PC-9 (cell line): ENCODE data around the gene ZNF212. TPM values are rescaled to one million over a fixed set of nuclear protein-coding genes. Genes with fewer than 3 reads are reported as not detected.
A peak's percentile ranks its signal among the peaks of the same experiment; 100 is the strongest.

Experiments
- BruUV-seq: library from RNA; stranded (reverse); fragments of 400-500 nt; replicated peaks from 2 replicates; lab custom pipeline; 2021; lab: Mats Ljungman, UMichigan
- CTCF ChIA-PET: fragments of 300-600 bp; sonication (Branson Sonifier 250); formaldehyde crosslinking; loops from one replicate; lab custom pipeline; 2022; ENCODE audit warnings: antibody characterized with exemption; lab: Charles Lee
- POLR2A ChIA-PET: fragments of 300-600 bp; sonication (Branson Sonifier 250); formaldehyde crosslinking; loops from one replicate; lab custom pipeline; 2022; ENCODE audit warnings: antibody characterized with exemption; ENCODE audit not compliant: unreplicated experiment; lab: Charles Lee
- DNase-seq, 2 experiments: peaks; one replicate each; pipeline versions ENCODE4 v3.0.0 to v3.0.0-alpha.2; 2015 to 2022; ENCODE audit warnings: mixed read lengths in 1 of 2
- H2AFZ ChIP-seq: fragments of 200-600 bp; sonication (generic); 2 replicates; pipeline ENCODE4 v1.8.1; 2017; ENCODE audit warnings: antibody characterized with exemption
- H3F3A ChIP-seq: fragments of 200-600 bp; sonication (generic); 2 replicates; pipeline ENCODE4 v1.8.1; 2017; ENCODE audit warnings: antibody characterized with exemption, mild to moderate bottlenecking, low read depth; ENCODE audit not compliant: insufficient read depth
- H3K27ac ChIP-seq: fragments of 200-600 bp; sonication (generic); 2 replicates; pipeline ENCODE4 v1.6.1; 2016; ENCODE audit warnings: mixed run types
- H3K27me3 ChIP-seq: fragments of 200-600 bp; sonication (generic); 2 replicates; pipeline ENCODE4 v1.6.1; 2016; ENCODE audit warnings: low read depth, mixed run types; ENCODE audit not compliant: insufficient read depth
- H3K36me3 ChIP-seq: fragments of 200-600 bp; sonication (generic); 2 replicates; pipeline ENCODE4 v1.6.1; 2016; ENCODE audit warnings: low read depth, mixed run types
- H3K4me1 ChIP-seq: fragments of 200-600 bp; sonication (generic); replicated peaks from 2 replicates; pipeline ENCODE4 v1.6.1; 2016; ENCODE audit warnings: mixed run types; ENCODE audit not compliant: insufficient read depth
- H3K4me2 ChIP-seq: fragments of 200-600 bp; sonication (generic); 2 replicates; pipeline ENCODE4 v1.6.1; 2017; ENCODE audit warnings: mixed run types
- H3K4me3 ChIP-seq: fragments of 200-600 bp; sonication (generic); 2 replicates; pipeline ENCODE4 v1.6.1; 2016; ENCODE audit warnings: mixed run types
- H3K79me2 ChIP-seq: fragments of 200-600 bp; sonication (generic); 2 replicates; pipeline ENCODE4 v1.6.1; 2017; ENCODE audit warnings: low read depth, mixed run types
- H3K9me2 ChIP-seq: fragments of 200-600 bp; sonication (generic); 2 replicates; pipeline ENCODE4 v1.8.1; 2017; ENCODE audit warnings: mild to moderate bottlenecking; ENCODE audit not compliant: insufficient read depth
- H3K9me3 ChIP-seq: fragments of 200-600 bp; sonication (generic); 2 replicates; pipeline ENCODE4 v1.8.1; 2016; ENCODE audit warnings: low read depth; ENCODE audit not compliant: insufficient read depth
- H4K20me1 ChIP-seq: fragments of 200-600 bp; sonication (generic); 2 replicates; pipeline ENCODE4 v1.8.1; 2017; ENCODE audit not compliant: insufficient read depth
- EZH2 ChIP-seq: fragments of 200-600 bp; sonication (generic); IDR thresholded peaks from 2 replicates; pipeline ENCODE4 v1.8.0; 2017; ENCODE audit warnings: antibody characterized with exemption, low read depth
- intact Hi-C: fragments of 100-400 bp; cut with micrococcal nuclease; formaldehyde crosslinking; loops from one replicate; pipeline ENCODE4 v1.10.0; 2022; ENCODE audit not compliant: unreplicated experiment
- total RNA-seq: library from RNA; stranded (reverse); gene quantifications from 2 replicates; pipeline ENCODE4 v1.2.3, GENCODE V29; 2021
- TF ChIP-seq, protein P1 (sequence below): fragments of 200-600 bp; sonication (generic); conservative IDR thresholded peaks from 2 replicates; pipeline ENCODE4 v1.6.1; 2017; ENCODE audit warnings: mixed run types, antibody characterized with exemption, mild to moderate bottlenecking, moderate library complexity

Gene ZNF212
- total RNA-seq, 1 experiment from 2014 or later, result 16.9 TPM

DNA sequence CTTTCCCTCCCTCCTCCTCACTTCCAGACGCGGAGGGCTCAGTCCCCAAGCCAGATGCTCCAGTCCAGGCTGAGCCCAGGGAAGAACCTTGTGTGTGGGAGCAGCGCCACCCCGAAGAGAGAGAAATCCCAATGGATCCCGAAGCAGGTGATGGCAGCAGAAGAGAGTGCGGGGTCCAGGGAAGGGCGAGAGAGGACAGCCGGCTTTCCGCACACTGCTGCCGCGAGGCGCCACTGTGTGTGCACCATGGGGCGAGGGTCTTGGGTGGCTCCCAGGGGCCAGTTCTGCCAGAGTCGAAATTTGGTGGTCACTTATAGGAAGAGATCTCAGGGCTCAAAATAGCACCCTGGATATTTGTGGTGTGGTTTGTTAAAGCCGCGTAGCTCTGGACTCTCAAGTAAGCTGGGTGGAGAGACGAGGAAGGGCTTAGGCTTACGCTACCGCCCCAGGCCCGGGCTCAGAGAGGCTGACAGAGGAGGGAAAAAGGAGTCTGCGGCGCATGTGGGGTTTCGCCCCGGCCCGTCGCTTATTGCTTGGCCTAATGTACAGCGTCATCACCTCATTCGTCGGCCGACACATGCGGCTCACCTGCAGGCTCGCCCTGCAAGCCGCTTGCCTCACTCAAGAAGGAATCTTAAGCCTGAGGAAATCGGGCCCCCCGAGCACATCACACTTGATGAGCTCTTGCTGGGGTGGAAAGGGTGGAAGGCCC lies 32.0 kb upstream of the ZNF212 start:
- H3K4me3 ChIP-seq, result no peak overlapping the region
- H3K27me3 ChIP-seq, result no peaks in the 10 kb centered on the region
- no peak for DNase-seq
- ChIA-PET CTCF (interaction anchor here (0.5 kb wide), 1 partner anchor 173 kb away, joined by 3 read pairs; no protein-coding TSS in a partner anchor), POLR2A (no interaction called here)
- H2AFZ ChIP-seq, result no peak overlapping the region
- H3K36me3 ChIP-seq, result peaks cover 65% of the 10 kb centered on the region
- no TSS peak for BruUV-seq
- no peaks in the 10 kb centered on the region for H3K9me3 ChIP-seq
- H3K4me1 ChIP-seq, result peaks cover 29% of the 10 kb centered on the region
- no peaks in the 10 kb centered on the region for H4K20me1 ChIP-seq
- no peak overlapping the region for H3K4me2 ChIP-seq
- peaks cover 30% of the 10 kb centered on the region for H3K79me2 ChIP-seq
- intact Hi-C loops, result no loop called here
- H3F3A ChIP-seq, result peaks cover 32% of the 10 kb centered on the region
- no peak overlapping the region for H3K27ac ChIP-seq
- TF ChIP-seq, protein P1, sequence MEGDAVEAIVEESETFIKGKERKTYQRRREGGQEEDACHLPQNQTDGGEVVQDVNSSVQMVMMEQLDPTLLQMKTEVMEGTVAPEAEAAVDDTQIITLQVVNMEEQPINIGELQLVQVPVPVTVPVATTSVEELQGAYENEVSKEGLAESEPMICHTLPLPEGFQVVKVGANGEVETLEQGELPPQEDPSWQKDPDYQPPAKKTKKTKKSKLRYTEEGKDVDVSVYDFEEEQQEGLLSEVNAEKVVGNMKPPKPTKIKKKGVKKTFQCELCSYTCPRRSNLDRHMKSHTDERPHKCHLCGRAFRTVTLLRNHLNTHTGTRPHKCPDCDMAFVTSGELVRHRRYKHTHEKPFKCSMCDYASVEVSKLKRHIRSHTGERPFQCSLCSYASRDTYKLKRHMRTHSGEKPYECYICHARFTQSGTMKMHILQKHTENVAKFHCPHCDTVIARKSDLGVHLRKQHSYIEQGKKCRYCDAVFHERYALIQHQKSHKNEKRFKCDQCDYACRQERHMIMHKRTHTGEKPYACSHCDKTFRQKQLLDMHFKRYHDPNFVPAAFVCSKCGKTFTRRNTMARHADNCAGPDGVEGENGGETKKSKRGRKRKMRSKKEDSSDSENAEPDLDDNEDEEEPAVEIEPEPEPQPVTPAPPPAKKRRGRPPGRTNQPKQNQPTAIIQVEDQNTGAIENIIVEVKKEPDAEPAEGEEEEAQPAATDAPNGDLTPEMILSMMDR, result no peak
- no peak for TF ChIP-seq EZH2
- H3K9me2 ChIP-seq, result no peaks in the 10 kb centered on the region

DNA sequence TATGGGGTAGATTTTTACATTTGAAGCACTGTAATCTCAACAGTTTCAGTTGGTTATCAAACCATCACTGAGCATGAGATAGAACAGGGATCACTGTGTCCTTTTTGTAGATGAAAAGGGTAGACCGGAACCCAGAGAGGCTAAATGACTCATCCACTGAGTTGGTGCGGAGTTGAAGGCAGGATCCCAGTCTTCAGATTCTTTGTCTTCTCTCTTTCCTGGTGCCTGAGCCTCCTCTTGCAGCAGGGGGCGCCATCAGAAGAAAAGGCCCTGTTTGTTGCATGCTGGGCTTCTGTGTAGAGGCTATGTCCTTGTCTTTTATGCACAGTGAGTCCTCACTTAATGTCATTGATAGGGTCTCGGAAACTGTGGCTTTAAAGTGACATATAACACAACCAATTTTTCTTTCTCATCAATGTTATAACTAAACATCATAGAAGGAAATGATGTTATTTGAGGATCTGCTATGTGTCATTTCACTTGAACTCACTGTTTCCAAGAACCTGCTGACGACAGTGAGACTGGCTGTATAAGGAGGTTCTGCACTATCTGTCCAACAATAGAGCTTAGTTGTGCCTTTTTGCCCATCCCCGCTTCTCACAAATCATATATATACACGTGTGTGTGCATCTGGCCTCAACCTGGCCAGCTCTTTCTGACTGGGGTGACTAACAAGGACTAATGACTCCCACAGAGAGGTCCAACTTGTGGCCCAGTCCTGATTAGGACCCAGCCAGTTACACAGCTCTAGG lies 29.8 kb upstream of the ZNF212 start:
- H3K4me3 ChIP-seq, result no peak overlapping the region
- H3K27ac ChIP-seq, result no peak overlapping the region
- peaks cover 25% of the 10 kb centered on the region for H3F3A ChIP-seq
- H3K4me2 ChIP-seq, result no peak overlapping the region
- no peak for TF ChIP-seq EZH2
- TF ChIP-seq, protein P1, result peak; percentile 87
- peaks cover 21% of the 10 kb centered on the region for H3K4me1 ChIP-seq
- H2AFZ ChIP-seq, result no peak overlapping the region
- no peaks in the 10 kb centered on the region for H3K27me3 ChIP-seq
- no peaks in the 10 kb centered on the region for H3K9me2 ChIP-seq
- no peaks in the 10 kb centered on the region for H4K20me1 ChIP-seq
- H3K36me3 ChIP-seq, result peaks cover 48% of the 10 kb centered on the region
- H3K79me2 ChIP-seq, result peaks cover 8% of the 10 kb centered on the region; the same call in 1 of the 2 replicates
- intact Hi-C loops, result loop anchor here (1.0 kb wide), 1 partner anchor 30 kb away; the partner anchor contains the start of gene ZNF212
- peak in 1 of 2 experiments; percentile 66 for DNase-seq
- POLR2A ChIA-PET, result no interaction called here
- no peaks in the 10 kb centered on the region for H3K9me3 ChIP-seq
- BruUV-seq, result no TSS peak
- CTCF ChIA-PET, result interaction anchor here (0.5 to 0.9 kb wide), 3 partner anchors 24 to 214 kb away, joined by 4 read pairs; no protein-coding TSS in a partner anchor

DNA sequence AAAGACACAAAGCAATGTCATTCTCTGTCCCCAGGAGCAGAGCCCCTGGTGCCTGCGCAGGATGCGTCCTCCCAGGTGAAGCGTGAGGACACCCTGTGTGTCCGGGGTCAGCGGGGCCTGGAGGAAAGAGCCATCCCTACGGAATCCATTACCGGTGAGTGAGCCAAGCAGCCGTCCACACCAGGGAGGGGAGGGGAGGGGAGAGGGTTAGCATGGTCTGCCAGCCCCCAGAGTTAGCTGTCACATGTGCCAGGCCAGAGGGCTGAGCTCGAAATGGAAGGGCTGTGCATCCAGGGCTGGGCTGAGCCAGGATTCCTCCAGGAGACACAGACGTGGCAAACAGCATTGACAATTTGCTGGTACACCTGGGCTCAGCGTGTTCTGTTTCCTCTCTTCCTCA lies 28.9 kb upstream of the ZNF212 start:
- no peaks in the 10 kb centered on the region for H3K9me2 ChIP-seq
- peaks cover 13% of the 10 kb centered on the region for H3K4me1 ChIP-seq
- H3K79me2 ChIP-seq, result peaks cover 8% of the 10 kb centered on the region; the same call in 1 of the 2 replicates
- H3K36me3 ChIP-seq, result peaks cover 56% of the 10 kb centered on the region
- POLR2A ChIA-PET, result no interaction called here
- peaks cover 16% of the 10 kb centered on the region for H3F3A ChIP-seq
- H4K20me1 ChIP-seq, result no peaks in the 10 kb centered on the region
- DNase-seq, result no peak
- H3K9me3 ChIP-seq, result no peaks in the 10 kb centered on the region
- CTCF ChIA-PET, result interaction anchor here (0.5 to 0.9 kb wide), 2 partner anchors 110 to 213 kb away, joined by 4 read pairs; no protein-coding TSS in a partner anchor
- intact Hi-C loops, result no loop called here
- no peaks in the 10 kb centered on the region for H3K27me3 ChIP-seq
- no TSS peak for BruUV-seq
- no peak overlapping the region for H3K4me3 ChIP-seq
- no peak overlapping the region for H3K4me2 ChIP-seq
- H3K27ac ChIP-seq, result no peak overlapping the region
- no peak for TF ChIP-seq EZH2
- TF ChIP-seq, protein P1, result no peak
- H2AFZ ChIP-seq, result no peak overlapping the region
